ENCODE results near the gene RASA2. TPM values are rescaled to one million over a fixed set of nuclear protein-coding genes. Genes with fewer than 3 reads are reported as not detected.

RASA2 gene
- total and polyA plus RNA-seq, 2 of the 4 experiments (the other 2 are of a cell fraction): 6.1 to 14.0 TPM

GRCh38 chr3:141610939-141611338 lies 124.1 kb downstream of the RASA2 start:
- Histone ChIP-seq H2BK120ac (ENCODE audit: low read depth, low read length) (no peak overlapping the region), H2AK9ac (replicated peaks; ENCODE audit: low read depth, low read length, poor library complexity) (no peak overlapping the region), H3K27ac (ENCODE audit: insufficient read depth, low read length) (no peak overlapping the region), H3K27me3 (ENCODE audit: control insufficient read depth, insufficient read depth, low read length) (no peaks in the 10 kb centered on the region), H3K36me3 (ENCODE audit: control insufficient read depth, insufficient read depth, low read length) (peaks cover 14% of the 10 kb centered on the region), H3K4ac (ENCODE audit: low read depth, low read length) (no peak overlapping the region), H3K79me1 (ENCODE audit: low read depth in 1 of 2, low read length in 2 of 2) (peaks cover under 1 to 1% of the 10 kb centered on the region in 2 experiments; a peak in 1 of 4 replicates), H4K91ac (ENCODE audit: insufficient read depth, low read depth, low read length) (no peak overlapping the region), H3K4me3 (ENCODE audit: insufficient read depth, low read depth, low read length) (no peak overlapping the region), H3K9me3 (ENCODE audit: control insufficient read depth, insufficient read depth, low read length) (no peaks in the 10 kb centered on the region), H3K23ac (ENCODE audit: low read depth, low read length) (no peak overlapping the region), H3K4me2 (ENCODE audit: low read depth, low read length) (no peak overlapping the region), H4K20me1 (ENCODE audit: insufficient read depth, low read length) (no peaks in the 10 kb centered on the region), H3K18ac (ENCODE audit: low read depth, low read length) (no peak overlapping the region), H3K9me1 (ENCODE audit: insufficient read depth, low read length) (peaks cover under 1% of the 10 kb centered on the region; the same call in 1 of the 2 replicates), H2BK15ac (ENCODE audit: low read depth, low read length) (no peak overlapping the region), H3K4me1 (ENCODE audit: control insufficient read depth, insufficient read depth, low read length) (no peaks in the 10 kb centered on the region), H2AK5ac (ENCODE audit: low read depth, low read length) (no peak overlapping the region), H4K5ac (ENCODE audit: low read depth, low read length) (no peak overlapping the region), H2BK20ac (ENCODE audit: low read depth, low read length) (no peak overlapping the region), H4K8ac (ENCODE audit: low read depth in 2 of 2, low read length in 2 of 2) (no peak overlapping the region), H2BK5ac (ENCODE audit: low read depth, low read length, poor library complexity, severe bottlenecking) (no peak overlapping the region), H3K9ac (ENCODE audit: low read depth, low read length) (no peak overlapping the region), H2AFZ (replicated peaks; ENCODE audit: low read length, poor library complexity) (no peak overlapping the region), H3K14ac (replicated peaks; ENCODE audit: low read depth, low read length) (no peak overlapping the region), H3K56ac (ENCODE audit: extremely low read depth, insufficient read depth, low read length) (no peak overlapping the region)
- no CpG with 5 or more reads among the region's 1 CpG for WGBS, 2 experiments (ENCODE audit: extremely low coverage in 2 of 2, insufficient read length in 1 of 2)
- in situ Hi-C loops (cut with MboI; ENCODE audit: low sequenced_read_pairs): no loop called here
- intact Hi-C loops (cut with micrococcal nuclease): no loop called here
- TF ChIP-seq RFX5 (IDR thresholded peaks at IDR 0.05; ENCODE audit: low read depth, low read length) (no peak), USF2 (IDR thresholded peaks at IDR 0.05; ENCODE audit: low read depth, low read length) (no peak), RCOR1 (IDR thresholded peaks at IDR 0.05; ENCODE audit: insufficient replicate concordance, low read length) (no peak), NFE2L2 (IDR thresholded peaks at IDR 0.05; ENCODE audit: low read depth, low read length) (no peak), CHD1 (IDR thresholded peaks at IDR 0.05; ENCODE audit: low read depth, low read length) (no peak), CEBPB (IDR thresholded peaks at IDR 0.05; ENCODE audit: low read depth, low read length) (no peak), POLR2A (IDR thresholded peaks at IDR 0.05; ENCODE audit: low read depth, low read length) (no peak), MXI1 (IDR thresholded peaks at IDR 0.05; ENCODE audit: borderline replicate concordance, low read depth, low read length) (no peak), MAFK (IDR thresholded peaks at IDR 0.05; ENCODE audit: low read depth, low read length) (no peak), RAD21 (IDR thresholded peaks at IDR 0.05; ENCODE audit: low read length) (no peak), MAZ (IDR thresholded peaks at IDR 0.05; ENCODE audit: borderline replicate concordance, low read depth, low read length) (no peak)
- TF ChIP-seq, protein P1, sequence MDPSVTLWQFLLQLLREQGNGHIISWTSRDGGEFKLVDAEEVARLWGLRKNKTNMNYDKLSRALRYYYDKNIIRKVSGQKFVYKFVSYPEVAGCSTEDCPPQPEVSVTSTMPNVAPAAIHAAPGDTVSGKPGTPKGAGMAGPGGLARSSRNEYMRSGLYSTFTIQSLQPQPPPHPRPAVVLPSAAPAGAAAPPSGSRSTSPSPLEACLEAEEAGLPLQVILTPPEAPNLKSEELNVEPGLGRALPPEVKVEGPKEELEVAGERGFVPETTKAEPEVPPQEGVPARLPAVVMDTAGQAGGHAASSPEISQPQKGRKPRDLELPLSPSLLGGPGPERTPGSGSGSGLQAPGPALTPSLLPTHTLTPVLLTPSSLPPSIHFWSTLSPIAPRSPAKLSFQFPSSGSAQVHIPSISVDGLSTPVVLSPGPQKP (IDR thresholded peaks at IDR 0.05; ENCODE audit: borderline replicate concordance, low read depth, low read length): no peak
- BruUV-seq (replicated peaks): no TSS peak
- ATAC-seq (ENCODE audit: low read depth) (no peak), DNase-seq (no peak)
- CTCF ChIA-PET: interaction anchor here (1.1 kb wide), 1 partner anchor 264 kb away, joined by 3 read pairs; no protein-coding TSS in a partner anchor
- dilution Hi-C loops (cut with HindIII; ENCODE audit: low sequenced_read_pairs, unreplicated experiment): no loop called here
- POLR2A ChIA-PET (ENCODE audit: unreplicated experiment): no interaction called here
